Spleen (tissue), 11 donors: ENCODE results near the gene YIPF1. TPM values are rescaled to one million over a fixed set of nuclear protein-coding genes. Genes with fewer than 3 reads are reported as not detected.
"Not testable (repeated sequence)": the region's sequence is repeated elsewhere in the genome, so short reads cannot be mapped to it uniquely, and the experiment has no call there.

Source experiments
- DNase-seq: peaks from one replicate; pipeline ENCODE4 v3.0.0-alpha.2; 2020
- H3K27ac ChIP-seq, 8 donors: fragments of 200-600 bp; sonication (generic) in 7 of 8; 1 replicate in 4 of 8; 2 replicates in 4 of 8; pipeline versions ENCODE4 v1.5.0 to v1.8.0; 2016 to 2021; ENCODE audit warnings: inconsistent platforms in 4 of 8, mild to moderate bottlenecking in 4 of 8, moderate library complexity in 1 of 8
- H3K27me3 ChIP-seq, 7 donors: fragments of 200-600 bp; sonication (generic) in 6 of 7; replicated peaks in 1 of 7; 1 replicate in 4 of 7; 2 replicates in 3 of 7; pipeline versions ENCODE4 v1.5.0 to v1.8.0; 2016 to 2021; ENCODE audit warnings: inconsistent platforms in 3 of 7, mild to moderate bottlenecking in 1 of 7
- H3K36me3 ChIP-seq, 6 donors: fragments of 200-600 bp; sonication (generic) in 5 of 6; 1 replicate in 4 of 6; 2 replicates in 2 of 6; pipeline versions ENCODE4 v1.5.0 to v1.8.0; 2016 to 2021; ENCODE audit warnings: inconsistent platforms in 2 of 6
- H3K4me1 ChIP-seq, 6 donors: fragments of 200-600 bp; sonication (generic) in 5 of 6; 1 replicate in 3 of 6; 2 replicates in 3 of 6; pipeline versions ENCODE4 v1.5.0 to v1.8.0; 2016 to 2021; ENCODE audit warnings: inconsistent platforms in 3 of 6
- H3K4me3 ChIP-seq, 8 donors: fragments of 200-600 bp; sonication (generic) in 7 of 8; 1 replicate in 4 of 8; 2 replicates in 4 of 8; pipeline versions ENCODE4 v1.5.0 to v1.8.0; 2016 to 2021; ENCODE audit warnings: inconsistent platforms in 4 of 8, mild to moderate bottlenecking in 4 of 8, moderate library complexity in 2 of 8
- H3K9me3 ChIP-seq, 8 donors: fragments of 200-600 bp; sonication (generic) in 7 of 8; 1 replicate in 4 of 8; 2 replicates in 4 of 8; pipeline versions ENCODE4 v1.5.0 to v1.8.0; 2016 to 2021; ENCODE audit warnings: inconsistent platforms in 4 of 8
- POLR2A ChIP-seq, 3 donors: fragments of 450-650 bp; IDR thresholded peaks; one replicate each; pipeline ENCODE4 v1.5.1; 2017; ENCODE audit warnings: antibody characterized with exemption in 3 of 3, mild to moderate bottlenecking in 1 of 3
- POLR2AphosphoS5 ChIP-seq, 3 donors: sonication (generic); formaldehyde crosslinking; IDR thresholded peaks; one replicate each; pipeline ENCODE4 v1.5.1; 2017; ENCODE audit warnings: antibody characterized with exemption in 3 of 3
- WGBS, 5 donors: extraction: QIAGEN DNeasy Blood & Tissue Kit in 3 of 5; methylation state at CpG; one replicate each; pipeline versions ENCODE4 v1.1.5 to v1.1.7; 2013 to 2018; 5-methylcytosine and 5-hydroxymethylcytosine counted together
- intact Hi-C: fragments of 100-400 bp; cut with DNase I; formaldehyde crosslinking; loops from one replicate; pipeline ENCODE4 v1.15.0; 2023; ENCODE audit warnings: low total_unique reads
- polyA plus RNA-seq, 3 donors: library from polyadenylated mRNA; stranded (reverse); fragments of 200-250 nt; gene quantifications; one replicate each; pipeline ENCODE4 v1.2.1, GENCODE V29; 2013
- total RNA-seq, 7 donors: library from RNA; depleted of rRNA in 3 of 7; stranded (reverse); fragments of >200 nt in 3 of 7; fragmentation: NEBNext Ultra II Directional in 4 of 7; extraction: Animal tissue kit (Norgen Biotek cat#: 25700) in 4 of 7; gene quantifications; one replicate each; pipeline versions ENCODE4 v1.1.0 to v1.2.1, GENCODE V29; 2016 to 2021
- TF ChIP-seq, protein P1 (sequence below), 11 experiments: fragments of 200-600 bp in 7 of 11; fragments of 450-650 bp in 4 of 11; sonication (generic) in 4 of 11; IDR thresholded peaks in 8 of 11; conservative IDR thresholded peaks in 3 of 11; 1 replicate in 7 of 11; 2 replicates in 4 of 11; pipeline versions ENCODE4 v1.4.0 to v1.8.0; 2016 to 2021; ENCODE audit warnings: antibody characterized with exemption in 11 of 11, inconsistent platforms in 4 of 11, mild to moderate bottlenecking in 1 of 11
- donor health status: healthy with polysubstance abuse.
- donor health status: DM: no; HTN: no; CAD: no; lungs with moderate emphysema.
- donor health status: DM: no; HTN: no; CAD: no.
- donor health status: Bipolar disorder and iron deficiency.
- donor health status: healthy.
- donor health status: DM: no; HTN: no; CAD: no.
- donor health status: DM: yes; HTN: yes; CAD: no.

The YIPF1 gene
- total and polyA plus RNA-seq, 10 donors, result 15.2 to 39.7 (median 22.0) TPM

GRCh38 chr1:53878492-53879105 is 11.0 kb downstream of the YIPF1 start:
- Histone ChIP-seq H3K36me3 (peaks cover 0 to 100% (median 58%) of the 10 kb centered on the region in 6 donors), H3K4me3 (no peak overlapping the region), H3K27ac (no peak overlapping the region), H3K9me3 (peaks cover 0 to 5% (median 2%) of the 10 kb centered on the region in 8 donors), H3K4me1 (peaks cover 0 to 6% (median 0%) of the 10 kb centered on the region in 6 donors), H3K27me3 (no peaks in the 10 kb centered on the region)
- intact Hi-C loops, result no loop called here
- no peak for TF ChIP-seq POLR2A (IDR thresholded peaks at IDR 0.05)
- TF ChIP-seq, protein P1, sequence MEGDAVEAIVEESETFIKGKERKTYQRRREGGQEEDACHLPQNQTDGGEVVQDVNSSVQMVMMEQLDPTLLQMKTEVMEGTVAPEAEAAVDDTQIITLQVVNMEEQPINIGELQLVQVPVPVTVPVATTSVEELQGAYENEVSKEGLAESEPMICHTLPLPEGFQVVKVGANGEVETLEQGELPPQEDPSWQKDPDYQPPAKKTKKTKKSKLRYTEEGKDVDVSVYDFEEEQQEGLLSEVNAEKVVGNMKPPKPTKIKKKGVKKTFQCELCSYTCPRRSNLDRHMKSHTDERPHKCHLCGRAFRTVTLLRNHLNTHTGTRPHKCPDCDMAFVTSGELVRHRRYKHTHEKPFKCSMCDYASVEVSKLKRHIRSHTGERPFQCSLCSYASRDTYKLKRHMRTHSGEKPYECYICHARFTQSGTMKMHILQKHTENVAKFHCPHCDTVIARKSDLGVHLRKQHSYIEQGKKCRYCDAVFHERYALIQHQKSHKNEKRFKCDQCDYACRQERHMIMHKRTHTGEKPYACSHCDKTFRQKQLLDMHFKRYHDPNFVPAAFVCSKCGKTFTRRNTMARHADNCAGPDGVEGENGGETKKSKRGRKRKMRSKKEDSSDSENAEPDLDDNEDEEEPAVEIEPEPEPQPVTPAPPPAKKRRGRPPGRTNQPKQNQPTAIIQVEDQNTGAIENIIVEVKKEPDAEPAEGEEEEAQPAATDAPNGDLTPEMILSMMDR (IDR thresholded peaks at IDR 0.05 in 8 of 11, conservative IDR thresholded peaks at IDR 0.05 in 3 of 11), result peak in 8 of 11 experiments; percentile 15 to 68 (median 44)
- no peak for DNase-seq
- WGBS, 5 donors, result 55 to 64% (median 59%) methylated on average over 5 of the region's 5 CpGs

DNA sequence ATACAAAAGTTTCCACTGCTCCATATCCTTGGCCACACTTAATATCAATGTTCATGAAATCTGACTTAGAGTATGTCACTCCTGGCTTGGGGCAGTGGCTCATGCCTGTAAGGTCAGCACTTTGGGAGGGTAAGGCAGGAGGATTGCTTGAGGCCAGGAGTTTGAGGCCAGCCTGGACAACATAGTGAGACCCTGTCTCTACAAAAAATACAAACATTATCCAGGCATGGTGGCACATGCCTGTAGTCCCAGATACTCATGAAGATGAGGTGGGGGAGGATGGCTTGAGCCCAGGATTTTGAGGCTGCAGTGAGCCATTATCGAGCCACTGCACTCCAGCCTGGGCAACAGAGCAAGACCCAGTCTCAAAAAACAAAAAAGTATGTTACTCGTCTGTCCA is 14.4 kb downstream of the YIPF1 start:
- H3K9me3 ChIP-seq, DNase-seq, H3K4me3 ChIP-seq, intact Hi-C loops, H3K27ac ChIP-seq, H3K4me1 ChIP-seq, H3K27me3 ChIP-seq: not testable (repeated sequence)
- peaks cover 0 to 99% (median 62%) of the 10 kb centered on the region in 6 donors for H3K36me3 ChIP-seq
- 96 to 100% (median 99%) methylated on average over 2 of the region's 2 CpGs for WGBS, 5 donors

- intact Hi-C loops, result no loop called here
- H3K36me3 ChIP-seq, result peaks cover 0 to 100% (median 58%) of the 10 kb centered on the region in 6 donors
These were observed 17.7 kb downstream of the YIPF1 start for GRCh38 chr1:53871773-53872484.

GRCh38 chr1:53871221-53871620 is 18.4 kb downstream of the YIPF1 start:
- H3K4me1 ChIP-seq, result peaks cover 0 to 7% (median 0%) of the 10 kb centered on the region in 6 donors
- H3K27ac ChIP-seq, result no peak overlapping the region
- no peaks in the 10 kb centered on the region for H3K9me3 ChIP-seq
- TF ChIP-seq, protein P1 (IDR thresholded peaks at IDR 0.05 in 8 of 11, conservative IDR thresholded peaks at IDR 0.05 in 3 of 11), result no peak
- TF ChIP-seq POLR2AphosphoS5 (IDR thresholded peaks at IDR 0.05) (no peak), POLR2A (IDR thresholded peaks at IDR 0.05) (no peak)
- no peak overlapping the region for H3K4me3 ChIP-seq
- DNase-seq, result no peak
- no peaks in the 10 kb centered on the region for H3K27me3 ChIP-seq
- peaks cover 0 to 100% (median 61%) of the 10 kb centered on the region in 6 donors for H3K36me3 ChIP-seq
- WGBS, 5 donors, result 83 to 94% (median 87%) methylated on average over 4 of the region's 4 CpGs
- intact Hi-C loops, result no loop called here

More at GRCh38 chr1:53871773-53872484, 17.7 kb downstream of the YIPF1 start:
- Histone ChIP-seq H3K4me3 (no peak overlapping the region), H3K27me3 (no peaks in the 10 kb centered on the region), H3K9me3 (no peaks in the 10 kb centered on the region), H3K4me1 (peaks cover 0 to 7% (median 0%) of the 10 kb centered on the region in 6 donors), H3K27ac (no peak overlapping the region)
- WGBS, 5 donors, result 74 to 94% (median 83%) methylated on average over 5 of the region's 5 CpGs
- TF ChIP-seq POLR2AphosphoS5 (IDR thresholded peaks at IDR 0.05), result no peak
- DNase-seq, result no peak

GRCh38 chr1:53869454-53870117 is 20.0 kb downstream of the YIPF1 start:
- H3K27me3 ChIP-seq, result no peaks in the 10 kb centered on the region
- H3K36me3 ChIP-seq, result peaks cover 0 to 100% (median 60%) of the 10 kb centered on the region in 6 donors
- WGBS, 5 donors, result 68 to 78% (median 73%) methylated on average over 11 of the region's 11 CpGs
- H3K4me3 ChIP-seq, result no peak overlapping the region
- DNase-seq, result no peak
- no peaks in the 10 kb centered on the region for H3K9me3 ChIP-seq
- peaks cover 0 to 7% (median 0%) of the 10 kb centered on the region in 6 donors for H3K4me1 ChIP-seq
- intact Hi-C loops, result loop anchor here (5.0 kb wide), 1 partner anchor 88 kb away; no protein-coding TSS in a partner anchor
- H3K27ac ChIP-seq, result no peak overlapping the region
- TF ChIP-seq POLR2A (IDR thresholded peaks at IDR 0.05) (no peak), POLR2AphosphoS5 (IDR thresholded peaks at IDR 0.05) (no peak)
- TF ChIP-seq, protein P1 (IDR thresholded peaks at IDR 0.05 in 8 of 11, conservative IDR thresholded peaks at IDR 0.05 in 3 of 11), result no peak
